ENCODE data around the gene LAMTOR1.

DNA sequence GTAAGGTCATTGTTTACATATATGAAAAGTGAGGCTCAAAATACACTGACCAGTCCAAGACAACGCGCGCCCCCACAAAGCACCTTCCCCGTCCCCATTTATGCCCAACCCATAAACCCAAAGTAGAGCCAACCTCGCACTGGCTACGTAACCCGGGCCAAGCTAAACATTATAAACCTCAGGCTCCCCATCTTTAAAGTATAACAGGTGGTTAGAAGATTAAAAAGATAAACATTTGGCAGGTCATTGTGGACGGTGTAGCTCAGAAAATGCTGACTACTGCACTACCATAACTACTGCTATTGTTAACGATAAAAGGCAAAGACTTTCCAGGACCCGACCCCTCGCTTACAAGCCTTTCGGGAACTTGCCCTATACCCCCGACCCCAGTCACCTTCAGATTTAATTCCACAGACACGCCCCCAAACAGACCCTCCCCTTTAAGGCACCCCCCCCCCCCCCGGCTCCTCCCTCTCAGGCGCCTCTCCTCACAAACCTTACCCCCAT lies 23.2 kb downstream of the LAMTOR1 start:
- TF ChIP-seq YY1 (IDR thresholded peaks at IDR 0.05; ENCODE audit: insufficient read depth, insufficient read length) (no peak), ZNF274 (IDR thresholded peaks at IDR 0.05; ENCODE audit: low read depth, low read length) (no peak)
